HG02642 (cell line): Measurements from ENCODE around the gene ITPK1.
A peak's percentile ranks its signal among the peaks of the same experiment; 100 is the strongest.

Source experiments
- ATAC-seq: cut with Tn5 transposase; IDR thresholded peaks from one replicate; pipeline ENCODE4 v1.9.1; 2021; ENCODE audit warnings: mild to moderate bottlenecking; ENCODE audit not compliant: unreplicated experiment, poor library complexity

ITPK1 gene

GRCh38 chr14:92963301-92964123 is 152.2 kb downstream of the ITPK1 start:
- no peak for ATAC-seq

- ATAC-seq: no peak
Observed at GRCh38 chr14:92962831-92963095, 153.0 kb downstream of the ITPK1 start.

GRCh38 chr14:92962031-92962830 is 153.5 kb downstream of the ITPK1 start:
- no peak for ATAC-seq

- no peak for ATAC-seq
Observed at GRCh38 chr14:92961567-92961855, 154.2 kb downstream of the ITPK1 start.

GRCh38 chr14:92960706-92961566 is 154.8 kb downstream of the ITPK1 start:
- no peak for ATAC-seq

GRCh38 chr14:92959761-92960680 is 155.7 kb downstream of the ITPK1 start:
- no peak for ATAC-seq

- ATAC-seq: no peak
Observed at GRCh38 chr14:92959189-92959531, 156.6 kb downstream of the ITPK1 start.

GRCh38 chr14:92958373-92959188 is 157.1 kb downstream of the ITPK1 start:
- no peak for ATAC-seq

- no peak for ATAC-seq
Observed at GRCh38 chr14:92956961-92957360, 158.8 kb downstream of the ITPK1 start.

- no peak for ATAC-seq
Observed at GRCh38 chr14:92955381-92955780, 160.3 kb downstream of the ITPK1 start.

GRCh38 chr14:92954933-92955332 is 160.8 kb downstream of the ITPK1 start:
- no peak for ATAC-seq

GRCh38 chr14:92953526-92953925 is 162.2 kb downstream of the ITPK1 start:
- no peak for ATAC-seq

- ATAC-seq: no peak
Observed at GRCh38 chr14:92952481-92953298, 163.0 kb downstream of the ITPK1 start.

GRCh38 chr14:92951912-92952471 is 163.7 kb downstream of the ITPK1 start:
- peak; percentile 75 for ATAC-seq

- no peak for ATAC-seq
Observed at GRCh38 chr14:92951261-92951660, 164.5 kb downstream of the ITPK1 start.

GRCh38 chr14:92950773-92951172 is 165.0 kb downstream of the ITPK1 start:
- no peak for ATAC-seq

GRCh38 chr14:92950193-92950540 is 165.6 kb downstream of the ITPK1 start:
- no peak for ATAC-seq

GRCh38 chr14:92949496-92950192 is 166.1 kb downstream of the ITPK1 start:
- no peak for ATAC-seq
